Measurements from ENCODE around the gene ALG12. TPM values are rescaled to one million over a fixed set of nuclear protein-coding genes. Genes with fewer than 3 reads are reported as not detected.

Gene ALG12
- total RNA-seq, 1 experiment from 2014 or later, result 29.2 TPM

DNA sequence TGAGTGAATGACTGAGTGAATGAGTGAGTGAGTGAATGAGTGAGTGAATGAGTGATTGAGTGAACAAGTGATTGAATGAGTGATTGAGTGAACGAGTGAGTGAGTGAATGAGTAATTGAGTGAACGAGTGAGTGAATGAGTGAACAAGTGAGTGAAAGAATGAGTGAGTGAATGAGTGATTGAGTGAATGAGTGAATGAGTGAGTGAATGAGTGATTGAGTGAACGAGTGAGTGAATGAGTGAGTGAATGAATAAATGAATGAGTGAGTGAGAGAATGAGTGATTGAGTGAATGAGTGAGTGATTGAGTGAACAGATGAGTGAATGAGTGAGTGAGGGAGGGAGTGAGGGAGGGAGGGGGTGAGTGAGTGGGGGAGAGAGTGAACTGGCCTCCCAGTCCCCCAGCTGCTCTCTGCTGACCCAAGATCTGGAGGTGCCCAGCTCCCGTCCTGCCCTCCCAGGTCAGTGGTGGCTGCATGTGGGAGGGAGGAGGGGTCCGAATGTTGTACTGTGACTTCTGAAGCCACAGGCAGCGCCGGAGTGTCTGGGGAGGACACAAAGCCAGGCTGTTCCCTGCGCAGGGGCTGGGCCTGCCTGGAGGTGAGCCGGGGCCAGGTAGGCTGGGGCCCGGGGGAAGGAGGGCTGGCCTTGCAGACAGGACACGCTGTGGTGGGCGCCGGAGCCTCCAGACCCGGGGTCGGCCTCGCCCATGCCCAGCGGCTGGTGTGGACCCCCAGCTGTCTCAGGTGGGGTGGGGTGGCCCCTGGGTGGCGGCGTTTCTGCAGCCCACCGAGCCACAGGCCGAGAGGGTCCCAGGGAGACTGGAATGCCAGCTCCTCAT, 24.5 kb upstream of the ALG12 start:
- H3K27me3 Mint-ChIP-seq (ENCODE audit: low read depth), result no peaks in the 10 kb centered on the region; the same call in 1 of the 2 replicates
- ChIA-PET POLR2A (no interaction called here), CTCF (no interaction called here)
- H3K36me3 Mint-ChIP-seq, result peaks cover 3% of the 10 kb centered on the region
- no peak overlapping the region for H3K27ac Mint-ChIP-seq
- ATAC-seq, result peak; percentile 37
- peaks cover 8% of the 10 kb centered on the region for H3K4me1 Mint-ChIP-seq
- TF ChIP-seq IRF2 (CRISPR knock-in tag; IDR thresholded peaks at IDR 0.05; ENCODE audit: borderline replicate concordance, low read depth), result no peak
- no peak for TF ChIP-seq FOXP1 (CRISPR knock-in tag; IDR thresholded peaks at IDR 0.05; ENCODE audit: borderline replicate concordance)
- no peak for TF ChIP-seq OVOL2 (CRISPR knock-in tag; IDR thresholded peaks at IDR 0.05; ENCODE audit: borderline replicate concordance)
- TF ChIP-seq NR1H2 (CRISPR knock-in tag; IDR thresholded peaks at IDR 0.05), result no peak
- TF ChIP-seq, protein P1, sequence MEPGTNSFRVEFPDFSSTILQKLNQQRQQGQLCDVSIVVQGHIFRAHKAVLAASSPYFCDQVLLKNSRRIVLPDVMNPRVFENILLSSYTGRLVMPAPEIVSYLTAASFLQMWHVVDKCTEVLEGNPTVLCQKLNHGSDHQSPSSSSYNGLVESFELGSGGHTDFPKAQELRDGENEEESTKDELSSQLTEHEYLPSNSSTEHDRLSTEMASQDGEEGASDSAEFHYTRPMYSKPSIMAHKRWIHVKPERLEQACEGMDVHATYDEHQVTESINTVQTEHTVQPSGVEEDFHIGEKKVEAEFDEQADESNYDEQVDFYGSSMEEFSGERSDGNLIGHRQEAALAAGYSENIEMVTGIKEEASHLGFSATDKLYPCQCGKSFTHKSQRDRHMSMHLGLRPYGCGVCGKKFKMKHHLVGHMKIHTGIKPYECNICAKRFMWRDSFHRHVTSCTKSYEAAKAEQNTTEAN (CRISPR knock-in tag; IDR thresholded peaks at IDR 0.05), result no peak
- TF ChIP-seq, protein P2, sequence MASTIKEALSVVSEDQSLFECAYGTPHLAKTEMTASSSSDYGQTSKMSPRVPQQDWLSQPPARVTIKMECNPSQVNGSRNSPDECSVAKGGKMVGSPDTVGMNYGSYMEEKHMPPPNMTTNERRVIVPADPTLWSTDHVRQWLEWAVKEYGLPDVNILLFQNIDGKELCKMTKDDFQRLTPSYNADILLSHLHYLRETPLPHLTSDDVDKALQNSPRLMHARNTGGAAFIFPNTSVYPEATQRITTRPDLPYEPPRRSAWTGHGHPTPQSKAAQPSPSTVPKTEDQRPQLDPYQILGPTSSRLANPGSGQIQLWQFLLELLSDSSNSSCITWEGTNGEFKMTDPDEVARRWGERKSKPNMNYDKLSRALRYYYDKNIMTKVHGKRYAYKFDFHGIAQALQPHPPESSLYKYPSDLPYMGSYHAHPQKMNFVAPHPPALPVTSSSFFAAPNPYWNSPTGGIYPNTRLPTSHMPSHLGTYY (CRISPR knock-in tag; IDR thresholded peaks at IDR 0.05), result no peak
- peaks cover 8% of the 10 kb centered on the region for H3K9me3 Mint-ChIP-seq
- H3K4me3 Mint-ChIP-seq, result no peak overlapping the region
- DNase-seq (ENCODE audit: low spot score), result no peak

DNA sequence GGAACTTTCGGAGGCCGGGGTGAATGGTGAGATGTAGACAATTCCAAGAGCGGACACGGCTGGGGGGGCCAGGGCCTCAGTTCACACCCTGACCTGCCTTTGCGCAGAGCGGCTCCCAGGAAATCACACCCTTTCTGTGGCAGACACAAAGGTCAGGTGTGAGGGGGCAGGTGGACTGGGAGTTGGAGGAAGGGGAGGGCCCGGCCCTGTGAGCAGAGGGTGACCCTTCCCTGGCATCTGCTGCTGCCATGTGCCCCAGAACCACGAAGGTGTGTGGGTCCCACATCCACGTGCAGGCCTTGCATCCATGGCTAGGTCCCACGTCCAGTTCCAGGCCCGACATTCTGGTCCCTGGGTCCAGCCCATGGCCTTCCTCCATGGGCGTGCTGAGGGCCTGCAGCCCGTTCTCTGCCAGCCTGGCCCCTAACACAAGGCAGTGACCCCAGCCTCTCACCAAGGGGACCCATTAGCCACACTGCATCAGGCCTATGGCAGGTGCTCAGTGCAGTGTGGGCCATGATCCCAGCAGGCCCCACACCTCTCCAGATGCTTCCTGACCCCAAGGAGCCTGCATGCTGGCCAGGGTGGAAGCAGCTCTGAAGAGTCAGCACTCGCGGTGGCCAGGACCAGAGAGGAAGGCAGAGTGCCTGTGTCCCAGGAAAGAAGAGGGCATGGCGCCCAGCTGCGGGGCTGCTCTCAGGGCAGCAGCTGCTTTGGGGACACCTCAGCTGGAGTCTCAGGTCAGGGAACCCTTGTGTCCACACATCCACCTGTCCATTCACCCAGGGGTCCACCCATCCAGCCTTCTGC, 23.5 kb upstream of the ALG12 start:
- H3K27me3 Mint-ChIP-seq (ENCODE audit: low read depth), result no peaks in the 10 kb centered on the region; the same call in 1 of the 2 replicates
- no peak for ATAC-seq
- no peak overlapping the region for H3K27ac Mint-ChIP-seq
- TF ChIP-seq, protein P3, sequence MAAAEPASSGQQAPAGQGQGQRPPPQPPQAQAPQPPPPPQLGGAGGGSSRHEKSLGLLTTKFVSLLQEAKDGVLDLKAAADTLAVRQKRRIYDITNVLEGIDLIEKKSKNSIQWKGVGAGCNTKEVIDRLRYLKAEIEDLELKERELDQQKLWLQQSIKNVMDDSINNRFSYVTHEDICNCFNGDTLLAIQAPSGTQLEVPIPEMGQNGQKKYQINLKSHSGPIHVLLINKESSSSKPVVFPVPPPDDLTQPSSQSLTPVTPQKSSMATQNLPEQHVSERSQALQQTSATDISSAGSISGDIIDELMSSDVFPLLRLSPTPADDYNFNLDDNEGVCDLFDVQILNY (CRISPR knock-in tag; IDR thresholded peaks at IDR 0.05), result no peak
- TF ChIP-seq, protein P4, sequence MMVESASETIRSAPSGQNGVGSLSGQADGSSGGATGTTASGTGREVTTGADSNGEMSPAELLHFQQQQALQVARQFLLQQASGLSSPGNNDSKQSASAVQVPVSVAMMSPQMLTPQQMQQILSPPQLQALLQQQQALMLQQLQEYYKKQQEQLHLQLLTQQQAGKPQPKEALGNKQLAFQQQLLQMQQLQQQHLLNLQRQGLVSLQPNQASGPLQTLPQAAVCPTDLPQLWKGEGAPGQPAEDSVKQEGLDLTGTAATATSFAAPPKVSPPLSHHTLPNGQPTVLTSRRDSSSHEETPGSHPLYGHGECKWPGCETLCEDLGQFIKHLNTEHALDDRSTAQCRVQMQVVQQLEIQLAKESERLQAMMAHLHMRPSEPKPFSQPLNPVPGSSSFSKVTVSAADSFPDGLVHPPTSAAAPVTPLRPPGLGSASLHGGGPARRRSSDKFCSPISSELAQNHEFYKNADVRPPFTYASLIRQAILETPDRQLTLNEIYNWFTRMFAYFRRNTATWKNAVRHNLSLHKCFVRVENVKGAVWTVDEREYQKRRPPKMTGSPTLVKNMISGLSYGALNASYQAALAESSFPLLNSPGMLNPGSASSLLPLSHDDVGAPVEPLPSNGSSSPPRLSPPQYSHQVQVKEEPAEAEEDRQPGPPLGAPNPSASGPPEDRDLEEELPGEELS (CRISPR knock-in tag; IDR thresholded peaks at IDR 0.05), result no peak
- TF ChIP-seq, protein P2 (CRISPR knock-in tag; IDR thresholded peaks at IDR 0.05), result no peak
- no peak for TF ChIP-seq SOX15 (CRISPR knock-in tag; IDR thresholded peaks at IDR 0.05)
- no peak for TF ChIP-seq ZNF263 (CRISPR knock-in tag; IDR thresholded peaks at IDR 0.05; ENCODE audit: low read depth)
- no peak for TF ChIP-seq ZNF423 (CRISPR knock-in tag; IDR thresholded peaks at IDR 0.05)
- TF ChIP-seq ZNF232 (CRISPR knock-in tag; IDR thresholded peaks at IDR 0.05), result no peak
- no peak for TF ChIP-seq TP53 (CRISPR knock-in tag; IDR thresholded peaks at IDR 0.05)
- TF ChIP-seq, protein P5, sequence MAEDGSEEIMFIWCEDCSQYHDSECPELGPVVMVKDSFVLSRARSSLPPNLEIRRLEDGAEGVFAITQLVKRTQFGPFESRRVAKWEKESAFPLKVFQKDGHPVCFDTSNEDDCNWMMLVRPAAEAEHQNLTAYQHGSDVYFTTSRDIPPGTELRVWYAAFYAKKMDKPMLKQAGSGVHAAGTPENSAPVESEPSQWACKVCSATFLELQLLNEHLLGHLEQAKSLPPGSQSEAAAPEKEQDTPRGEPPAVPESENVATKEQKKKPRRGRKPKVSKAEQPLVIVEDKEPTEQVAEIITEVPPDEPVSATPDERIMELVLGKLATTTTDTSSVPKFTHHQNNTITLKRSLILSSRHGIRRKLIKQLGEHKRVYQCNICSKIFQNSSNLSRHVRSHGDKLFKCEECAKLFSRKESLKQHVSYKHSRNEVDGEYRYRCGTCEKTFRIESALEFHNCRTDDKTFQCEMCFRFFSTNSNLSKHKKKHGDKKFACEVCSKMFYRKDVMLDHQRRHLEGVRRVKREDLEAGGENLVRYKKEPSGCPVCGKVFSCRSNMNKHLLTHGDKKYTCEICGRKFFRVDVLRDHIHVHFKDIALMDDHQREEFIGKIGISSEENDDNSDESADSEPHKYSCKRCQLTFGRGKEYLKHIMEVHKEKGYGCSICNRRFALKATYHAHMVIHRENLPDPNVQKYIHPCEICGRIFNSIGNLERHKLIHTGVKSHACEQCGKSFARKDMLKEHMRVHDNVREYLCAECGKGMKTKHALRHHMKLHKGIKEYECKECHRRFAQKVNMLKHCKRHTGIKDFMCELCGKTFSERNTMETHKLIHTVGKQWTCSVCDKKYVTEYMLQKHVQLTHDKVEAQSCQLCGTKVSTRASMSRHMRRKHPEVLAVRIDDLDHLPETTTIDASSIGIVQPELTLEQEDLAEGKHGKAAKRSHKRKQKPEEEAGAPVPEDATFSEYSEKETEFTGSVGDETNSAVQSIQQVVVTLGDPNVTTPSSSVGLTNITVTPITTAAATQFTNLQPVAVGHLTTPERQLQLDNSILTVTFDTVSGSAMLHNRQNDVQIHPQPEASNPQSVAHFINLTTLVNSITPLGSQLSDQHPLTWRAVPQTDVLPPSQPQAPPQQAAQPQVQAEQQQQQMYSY (CRISPR knock-in tag; IDR thresholded peaks at IDR 0.05), result no peak
- no peak for TF ChIP-seq NFATC4 (CRISPR knock-in tag; IDR thresholded peaks at IDR 0.05)
- TF ChIP-seq, protein P6, sequence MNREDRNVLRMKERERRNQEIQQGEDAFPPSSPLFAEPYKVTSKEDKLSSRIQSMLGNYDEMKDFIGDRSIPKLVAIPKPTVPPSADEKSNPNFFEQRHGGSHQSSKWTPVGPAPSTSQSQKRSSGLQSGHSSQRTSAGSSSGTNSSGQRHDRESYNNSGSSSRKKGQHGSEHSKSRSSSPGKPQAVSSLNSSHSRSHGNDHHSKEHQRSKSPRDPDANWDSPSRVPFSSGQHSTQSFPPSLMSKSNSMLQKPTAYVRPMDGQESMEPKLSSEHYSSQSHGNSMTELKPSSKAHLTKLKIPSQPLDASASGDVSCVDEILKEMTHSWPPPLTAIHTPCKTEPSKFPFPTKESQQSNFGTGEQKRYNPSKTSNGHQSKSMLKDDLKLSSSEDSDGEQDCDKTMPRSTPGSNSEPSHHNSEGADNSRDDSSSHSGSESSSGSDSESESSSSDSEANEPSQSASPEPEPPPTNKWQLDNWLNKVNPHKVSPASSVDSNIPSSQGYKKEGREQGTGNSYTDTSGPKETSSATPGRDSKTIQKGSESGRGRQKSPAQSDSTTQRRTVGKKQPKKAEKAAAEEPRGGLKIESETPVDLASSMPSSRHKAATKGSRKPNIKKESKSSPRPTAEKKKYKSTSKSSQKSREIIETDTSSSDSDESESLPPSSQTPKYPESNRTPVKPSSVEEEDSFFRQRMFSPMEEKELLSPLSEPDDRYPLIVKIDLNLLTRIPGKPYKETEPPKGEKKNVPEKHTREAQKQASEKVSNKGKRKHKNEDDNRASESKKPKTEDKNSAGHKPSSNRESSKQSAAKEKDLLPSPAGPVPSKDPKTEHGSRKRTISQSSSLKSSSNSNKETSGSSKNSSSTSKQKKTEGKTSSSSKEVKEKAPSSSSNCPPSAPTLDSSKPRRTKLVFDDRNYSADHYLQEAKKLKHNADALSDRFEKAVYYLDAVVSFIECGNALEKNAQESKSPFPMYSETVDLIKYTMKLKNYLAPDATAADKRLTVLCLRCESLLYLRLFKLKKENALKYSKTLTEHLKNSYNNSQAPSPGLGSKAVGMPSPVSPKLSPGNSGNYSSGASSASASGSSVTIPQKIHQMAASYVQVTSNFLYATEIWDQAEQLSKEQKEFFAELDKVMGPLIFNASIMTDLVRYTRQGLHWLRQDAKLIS (CRISPR knock-in tag; IDR thresholded peaks at IDR 0.05; ENCODE audit: borderline replicate concordance), result no peak
- no peak for TF ChIP-seq SMAD3 (CRISPR knock-in tag; IDR thresholded peaks at IDR 0.05; ENCODE audit: borderline replicate concordance)
- no peak for TF ChIP-seq FOXJ3 (CRISPR knock-in tag; IDR thresholded peaks at IDR 0.05; ENCODE audit: borderline replicate concordance)

More for the DNA sequence above, 23.5 kb upstream of the ALG12 start:
- CTCF ChIA-PET, result no interaction called here
- Mint-ChIP-seq H3K4me1 (peaks cover 7% of the 10 kb centered on the region), H3K4me3 (no peak overlapping the region), H3K9me3 (peaks cover 8% of the 10 kb centered on the region), H3K36me3 (peaks cover 3% of the 10 kb centered on the region)
- POLR2A ChIA-PET, result no interaction called here
- no peak for DNase-seq (ENCODE audit: low spot score)

Data from WTC11 (cell line).